ENCODE measurements around the gene NCK1.
"Not testable (repeated sequence)": the region's sequence is repeated elsewhere in the genome, so short reads cannot be mapped to it uniquely, and the experiment has no call there.

NCK1 gene

GRCh38 chr3:136893848-136894443, 31.9 kb downstream of the NCK1 start (continued):
- TF ChIP-seq ESRRG (CRISPR knock-in tag; IDR thresholded peaks at IDR 0.05) (no peak), ZNF565 (CRISPR knock-in tag; conservative IDR thresholded peaks at IDR 0.05; ENCODE audit: low read depth) (no peak), ARNTL (CRISPR knock-in tag; IDR thresholded peaks at IDR 0.05; ENCODE audit: borderline replicate concordance, low read depth) (no peak), POU6F1 (CRISPR knock-in tag; IDR thresholded peaks at IDR 0.05; ENCODE audit: borderline replicate concordance, low read depth) (no peak), TCF4 (CRISPR knock-in tag; IDR thresholded peaks at IDR 0.05; ENCODE audit: borderline replicate concordance) (no peak), ZFP3 (CRISPR knock-in tag; IDR thresholded peaks at IDR 0.05) (no peak)

DNA sequence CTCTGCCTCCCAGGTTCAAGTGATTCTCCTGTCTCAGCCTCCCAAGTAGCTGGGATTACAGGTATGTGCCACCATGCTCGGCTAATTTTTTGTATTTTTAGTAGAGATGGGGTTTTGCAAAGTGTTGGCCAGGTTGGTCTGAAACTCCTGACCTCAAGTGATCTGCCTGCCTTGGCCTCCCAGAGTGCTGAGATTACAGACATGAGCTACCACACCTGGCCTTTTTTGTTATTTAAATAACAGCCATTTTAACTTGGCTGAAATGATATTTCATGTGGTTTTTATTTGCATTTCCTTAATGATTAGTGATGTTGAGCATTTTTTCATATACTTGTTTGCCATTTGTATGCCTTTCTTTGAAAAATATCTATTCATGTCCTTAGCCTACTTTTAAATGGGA, 35.2 kb downstream of the NCK1 start:
- not testable (repeated sequence) for ATAC-seq

DNA sequence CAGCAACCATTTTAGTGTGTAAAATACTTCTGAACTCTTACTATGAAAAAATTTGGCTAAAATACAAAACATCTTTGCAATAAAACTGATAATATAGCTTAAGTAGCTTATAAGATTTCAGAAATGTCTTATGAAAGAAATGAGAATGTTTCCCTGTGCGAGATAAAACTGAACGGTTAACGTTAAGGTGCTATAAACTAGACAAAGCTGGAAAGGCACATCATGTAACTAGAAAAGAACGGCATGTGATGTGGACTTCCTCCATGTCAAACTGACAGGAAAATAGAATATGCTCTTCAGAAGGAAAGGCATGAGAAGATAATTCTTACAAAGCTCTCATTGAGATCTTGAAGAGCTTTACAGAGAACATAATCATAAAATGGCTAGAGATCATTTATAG, 36.5 kb downstream of the NCK1 start:
- TF ChIP-seq POU6F1 (CRISPR knock-in tag; IDR thresholded peaks at IDR 0.05; ENCODE audit: borderline replicate concordance, low read depth) (no peak), BACH2 (CRISPR knock-in tag; IDR thresholded peaks at IDR 0.05; ENCODE audit: borderline replicate concordance) (no peak), ARNTL (CRISPR knock-in tag; IDR thresholded peaks at IDR 0.05; ENCODE audit: borderline replicate concordance, low read depth) (no peak)
- no peak for ATAC-seq

- no peak for ATAC-seq
Observed at GRCh38 chr3:136898954-136899353, 36.9 kb downstream of the NCK1 start.

More at GRCh38 chr3:136898954-136899353, 36.9 kb downstream of the NCK1 start:
- no peak for TF ChIP-seq SNAI2 (CRISPR knock-in tag; IDR thresholded peaks at IDR 0.05)
- TF ChIP-seq ARNTL (CRISPR knock-in tag; IDR thresholded peaks at IDR 0.05; ENCODE audit: borderline replicate concordance, low read depth): no peak
- no peak for TF ChIP-seq CREB5 (CRISPR knock-in tag; IDR thresholded peaks at IDR 0.05; ENCODE audit: low read depth)
- no peak for TF ChIP-seq ESRRG (CRISPR knock-in tag; IDR thresholded peaks at IDR 0.05)
- TF ChIP-seq ZC3H10 (CRISPR knock-in tag; IDR thresholded peaks at IDR 0.05): no peak
- TF ChIP-seq ZFP30 (CRISPR knock-in tag; IDR thresholded peaks at IDR 0.05): no peak
- TF ChIP-seq PATZ1 (CRISPR knock-in tag; IDR thresholded peaks at IDR 0.05; ENCODE audit: borderline replicate concordance): no peak
- TF ChIP-seq ZNF8 (CRISPR knock-in tag; IDR thresholded peaks at IDR 0.05): no peak
- no peak for TF ChIP-seq CSDC2 (CRISPR knock-in tag; IDR thresholded peaks at IDR 0.05)
- TF ChIP-seq RARB (CRISPR knock-in tag; IDR thresholded peaks at IDR 0.05): no peak
- TF ChIP-seq PPARA (CRISPR knock-in tag; IDR thresholded peaks at IDR 0.05; ENCODE audit: borderline replicate concordance): no peak
- TF ChIP-seq BACH2 (CRISPR knock-in tag; IDR thresholded peaks at IDR 0.05; ENCODE audit: borderline replicate concordance): no peak
- TF ChIP-seq ZFP3 (CRISPR knock-in tag; IDR thresholded peaks at IDR 0.05): no peak
- TF ChIP-seq, protein P1, sequence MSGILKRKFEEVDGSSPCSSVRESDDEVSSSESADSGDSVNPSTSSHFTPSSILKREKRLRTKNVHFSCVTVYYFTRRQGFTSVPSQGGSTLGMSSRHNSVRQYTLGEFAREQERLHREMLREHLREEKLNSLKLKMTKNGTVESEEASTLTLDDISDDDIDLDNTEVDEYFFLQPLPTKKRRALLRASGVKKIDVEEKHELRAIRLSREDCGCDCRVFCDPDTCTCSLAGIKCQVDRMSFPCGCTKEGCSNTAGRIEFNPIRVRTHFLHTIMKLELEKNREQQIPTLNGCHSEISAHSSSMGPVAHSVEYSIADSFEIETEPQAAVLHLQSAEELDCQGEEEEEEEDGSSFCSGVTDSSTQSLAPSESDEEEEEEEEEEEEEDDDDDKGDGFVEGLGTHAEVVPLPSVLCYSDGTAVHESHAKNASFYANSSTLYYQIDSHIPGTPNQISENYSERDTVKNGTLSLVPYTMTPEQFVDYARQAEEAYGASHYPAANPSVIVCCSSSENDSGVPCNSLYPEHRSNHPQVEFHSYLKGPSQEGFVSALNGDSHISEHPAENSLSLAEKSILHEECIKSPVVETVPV (CRISPR knock-in tag; IDR thresholded peaks at IDR 0.05): no peak
- no peak for TF ChIP-seq ISL1 (CRISPR knock-in tag; IDR thresholded peaks at IDR 0.05)
- no peak for TF ChIP-seq OSR1 (CRISPR knock-in tag; IDR thresholded peaks at IDR 0.05)
- TF ChIP-seq, protein P2, sequence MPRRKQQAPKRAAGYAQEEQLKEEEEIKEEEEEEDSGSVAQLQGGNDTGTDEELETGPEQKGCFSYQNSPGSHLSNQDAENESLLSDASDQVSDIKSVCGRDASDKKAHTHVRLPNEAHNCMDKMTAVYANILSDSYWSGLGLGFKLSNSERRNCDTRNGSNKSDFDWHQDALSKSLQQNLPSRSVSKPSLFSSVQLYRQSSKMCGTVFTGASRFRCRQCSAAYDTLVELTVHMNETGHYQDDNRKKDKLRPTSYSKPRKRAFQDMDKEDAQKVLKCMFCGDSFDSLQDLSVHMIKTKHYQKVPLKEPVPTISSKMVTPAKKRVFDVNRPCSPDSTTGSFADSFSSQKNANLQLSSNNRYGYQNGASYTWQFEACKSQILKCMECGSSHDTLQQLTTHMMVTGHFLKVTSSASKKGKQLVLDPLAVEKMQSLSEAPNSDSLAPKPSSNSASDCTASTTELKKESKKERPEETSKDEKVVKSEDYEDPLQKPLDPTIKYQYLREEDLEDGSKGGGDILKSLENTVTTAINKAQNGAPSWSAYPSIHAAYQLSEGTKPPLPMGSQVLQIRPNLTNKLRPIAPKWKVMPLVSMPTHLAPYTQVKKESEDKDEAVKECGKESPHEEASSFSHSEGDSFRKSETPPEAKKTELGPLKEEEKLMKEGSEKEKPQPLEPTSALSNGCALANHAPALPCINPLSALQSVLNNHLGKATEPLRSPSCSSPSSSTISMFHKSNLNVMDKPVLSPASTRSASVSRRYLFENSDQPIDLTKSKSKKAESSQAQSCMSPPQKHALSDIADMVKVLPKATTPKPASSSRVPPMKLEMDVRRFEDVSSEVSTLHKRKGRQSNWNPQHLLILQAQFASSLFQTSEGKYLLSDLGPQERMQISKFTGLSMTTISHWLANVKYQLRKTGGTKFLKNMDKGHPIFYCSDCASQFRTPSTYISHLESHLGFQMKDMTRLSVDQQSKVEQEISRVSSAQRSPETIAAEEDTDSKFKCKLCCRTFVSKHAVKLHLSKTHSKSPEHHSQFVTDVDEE (CRISPR knock-in tag; IDR thresholded peaks at IDR 0.05): no peak
- TF ChIP-seq TOX (CRISPR knock-in tag; IDR thresholded peaks at IDR 0.05; ENCODE audit: borderline replicate concordance): no peak
- TF ChIP-seq ZNF70 (CRISPR knock-in tag; IDR thresholded peaks at IDR 0.05): no peak
